ENCODE results near the gene UROC1.

The UROC1 gene

DNA sequence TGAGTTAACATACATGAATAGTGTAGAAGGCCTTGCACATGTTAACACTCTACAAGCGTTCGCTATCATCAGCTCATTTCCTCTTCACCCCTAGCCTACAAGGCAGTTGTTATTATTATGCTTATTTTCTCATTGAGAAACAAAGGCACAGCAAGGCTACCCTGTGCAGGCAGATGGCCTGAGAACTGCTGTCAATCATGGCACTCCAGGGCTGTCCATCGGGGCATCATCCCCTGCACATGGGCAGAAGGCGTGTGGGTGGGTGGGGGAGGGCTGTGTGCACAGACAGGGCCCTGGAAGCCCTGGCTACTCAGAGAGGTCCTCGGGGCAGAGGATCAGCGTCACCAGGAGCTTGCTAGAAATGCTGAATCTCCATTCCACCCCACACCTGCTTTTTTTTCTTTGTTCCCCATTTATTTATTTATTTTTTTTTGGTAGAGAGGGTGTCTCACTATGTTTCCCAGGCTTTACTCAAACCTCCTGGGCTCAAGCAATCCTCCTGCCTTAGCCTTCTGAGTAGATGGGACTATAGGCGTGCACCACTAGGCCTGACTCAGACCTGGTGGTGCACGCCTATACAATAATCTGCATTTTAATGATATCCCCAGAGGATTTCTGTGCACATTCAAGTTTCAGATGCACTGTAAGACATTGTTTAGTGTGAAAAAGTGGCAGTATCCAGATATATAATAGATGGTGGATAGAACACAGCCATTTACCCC lies 32.2 kb downstream of the UROC1 start:
- no peak overlapping the region for H3K4me3 ChIP-seq (ENCODE audit: low read depth, low read length)
- no peak for DNase-seq (ENCODE audit: low read depth)

DNA sequence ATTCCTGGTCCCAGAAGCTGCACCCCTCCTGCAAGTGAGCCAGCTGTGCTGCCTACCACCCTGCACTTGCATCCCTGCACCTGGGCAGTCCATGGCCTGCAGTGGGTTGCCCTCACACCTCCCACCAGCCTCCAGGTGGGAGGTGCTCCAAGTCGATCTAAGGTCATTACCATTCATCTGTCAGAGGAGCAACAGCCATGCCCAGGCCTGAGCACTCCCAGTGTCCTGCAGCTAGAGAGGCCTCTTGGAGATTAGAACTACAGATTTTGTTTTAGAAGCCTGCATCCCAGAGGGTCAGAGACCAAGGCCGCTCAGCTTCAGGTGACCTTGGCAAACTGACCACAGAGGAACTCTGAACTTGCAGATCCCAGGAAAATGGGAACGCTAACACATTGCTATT lies 32.9 kb downstream of the UROC1 start:
- no peak overlapping the region for H3K4me3 ChIP-seq (ENCODE audit: low read depth, low read length)
- DNase-seq (ENCODE audit: low read depth): no peak

DNA sequence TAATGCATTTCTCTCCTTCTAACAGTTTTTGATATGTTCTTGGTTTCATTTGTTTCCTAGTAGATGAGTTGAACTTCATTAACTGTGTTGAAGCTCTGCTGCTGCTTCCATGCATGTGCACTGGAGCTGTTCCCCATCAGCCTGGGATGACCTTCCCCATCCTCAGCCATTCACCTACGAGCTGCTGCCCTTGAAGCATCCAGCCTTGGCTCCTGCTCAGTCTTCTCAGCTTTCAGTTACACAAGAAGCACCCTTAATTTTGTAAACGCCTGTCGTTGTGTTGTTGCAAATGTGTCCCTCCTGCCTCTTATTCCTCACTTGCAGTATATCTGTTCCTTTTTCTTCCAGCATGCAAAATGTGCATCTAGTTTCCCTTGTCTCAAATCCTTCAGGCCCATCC lies 33.4 kb downstream of the UROC1 start:
- no peak overlapping the region for H3K4me3 ChIP-seq (ENCODE audit: low read depth, low read length)
- no peak for DNase-seq (ENCODE audit: low read depth)

DNA sequence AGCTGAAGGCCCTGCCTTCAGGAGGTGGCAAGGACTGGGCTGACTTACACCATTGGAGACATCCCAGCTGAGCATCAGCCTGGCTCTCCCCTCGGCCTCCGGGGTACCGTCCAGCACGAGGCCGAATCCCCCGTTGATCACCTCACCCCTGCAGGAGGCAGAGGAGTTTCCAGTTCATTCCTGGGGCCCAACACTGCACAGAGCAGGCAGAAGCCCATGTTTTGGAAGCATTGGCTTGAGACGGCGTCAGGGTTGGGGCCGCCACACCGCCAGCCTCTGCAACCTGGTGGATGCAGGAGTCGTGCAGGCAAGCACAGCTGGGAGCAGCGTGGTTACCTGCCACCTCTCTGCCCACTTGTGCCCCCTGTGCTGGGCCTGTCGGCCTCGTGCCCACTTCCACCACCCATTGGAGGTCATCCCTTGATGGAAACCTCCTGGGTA lies 34.2 kb downstream of the UROC1 start:
- no peak overlapping the region for H3K4me3 ChIP-seq (ENCODE audit: low read depth, low read length)
- no peak for DNase-seq (ENCODE audit: low read depth)

DNA sequence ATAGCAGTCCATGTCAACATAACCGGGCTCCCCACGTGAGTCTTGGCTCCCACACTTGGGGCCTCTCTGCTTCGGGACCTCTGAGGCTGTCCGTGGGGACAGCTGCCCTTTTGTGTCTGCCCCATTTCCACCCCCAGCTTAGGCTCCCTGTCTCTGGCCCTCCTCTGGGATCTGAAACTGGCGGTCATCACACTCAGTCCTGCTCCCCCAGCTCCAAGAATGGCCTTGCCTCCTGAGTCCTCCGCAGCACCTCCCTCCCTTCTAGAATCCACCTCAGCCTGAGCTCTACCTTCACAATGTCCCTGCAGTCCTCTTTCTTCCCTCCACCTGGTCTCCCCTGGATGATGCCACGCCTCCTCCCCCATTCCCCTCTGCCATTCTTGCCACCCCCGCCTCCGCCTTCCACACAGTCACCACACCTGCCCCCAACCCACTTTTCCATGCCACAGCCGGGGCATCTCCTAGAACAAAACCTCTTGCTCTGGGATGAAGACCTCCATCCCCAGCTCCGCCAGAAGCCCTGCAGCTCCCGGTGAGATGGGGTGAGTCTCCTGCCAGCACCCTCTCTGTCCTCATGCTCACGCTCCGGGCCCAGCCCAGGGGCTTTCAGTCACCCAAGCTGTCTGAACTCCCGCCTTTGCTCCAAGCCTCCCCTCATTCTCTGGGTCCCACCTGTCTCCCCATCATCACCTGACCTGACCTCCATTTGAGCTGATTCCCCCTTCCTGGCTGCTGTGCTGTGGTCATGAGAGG lies 34.9 kb downstream of the UROC1 start:
- H3K4me3 ChIP-seq (ENCODE audit: low read depth, low read length): no peak overlapping the region
- DNase-seq (ENCODE audit: low read depth): no peak

DNA sequence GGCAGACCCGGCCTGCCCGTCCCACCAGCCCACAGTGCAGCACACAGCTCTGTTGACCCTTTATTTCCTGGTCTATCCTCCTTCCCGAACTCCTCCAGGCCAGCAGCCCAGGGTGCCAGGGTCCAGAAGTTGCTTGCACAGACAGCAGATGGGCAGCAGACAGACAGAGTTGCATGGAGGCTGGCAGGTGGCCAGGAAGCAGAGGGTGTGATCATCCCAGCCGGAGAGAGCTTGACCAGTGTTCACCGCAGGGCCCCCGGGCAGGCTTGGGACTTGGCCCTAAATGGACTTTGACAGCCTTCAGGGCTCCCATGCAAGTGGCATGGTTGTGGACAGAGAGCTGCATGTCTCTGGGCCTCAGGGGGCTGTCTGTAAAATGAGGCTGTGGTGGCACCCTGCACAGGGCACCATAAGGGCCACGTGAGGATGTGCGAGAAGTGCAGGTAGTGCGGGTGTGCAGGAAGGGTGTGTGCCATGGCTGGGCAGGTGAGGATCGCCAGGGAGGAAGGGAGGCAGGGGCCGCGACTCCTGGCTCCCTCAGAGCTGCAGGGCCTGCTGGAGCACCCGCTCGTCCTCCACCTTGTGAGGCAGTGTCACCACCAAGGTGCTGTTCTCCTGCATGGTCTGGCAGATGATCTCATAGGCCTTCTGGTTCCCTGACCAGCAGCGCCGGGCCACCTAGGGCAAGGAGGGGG lies 35.6 kb downstream of the UROC1 start:
- no peak overlapping the region for H3K4me3 ChIP-seq (ENCODE audit: low read depth, low read length)
- DNase-seq (ENCODE audit: low read depth): no peak

DNA sequence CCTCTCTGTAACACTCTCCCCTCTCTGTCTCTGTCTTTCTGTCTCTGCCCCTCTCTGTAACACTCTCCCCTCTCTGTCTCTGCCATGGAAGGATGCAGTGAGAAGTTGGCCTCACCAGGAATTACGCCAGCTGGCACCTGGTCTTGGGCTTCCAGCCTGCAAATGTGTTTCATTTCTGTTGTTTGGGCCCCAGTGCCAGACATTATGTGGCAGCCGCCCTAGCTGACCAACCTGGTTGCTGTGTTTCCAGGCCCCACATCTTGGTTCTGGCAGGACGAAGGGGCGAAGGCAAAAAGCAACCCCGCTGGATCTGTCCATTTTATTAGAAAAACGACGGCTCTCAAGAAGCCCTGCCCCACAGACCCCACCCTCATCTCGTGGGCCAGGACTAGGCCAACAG lies 36.7 kb downstream of the UROC1 start:
- H3K4me3 ChIP-seq (ENCODE audit: low read depth, low read length): no peak overlapping the region
- DNase-seq (ENCODE audit: low read depth): no peak

DNA sequence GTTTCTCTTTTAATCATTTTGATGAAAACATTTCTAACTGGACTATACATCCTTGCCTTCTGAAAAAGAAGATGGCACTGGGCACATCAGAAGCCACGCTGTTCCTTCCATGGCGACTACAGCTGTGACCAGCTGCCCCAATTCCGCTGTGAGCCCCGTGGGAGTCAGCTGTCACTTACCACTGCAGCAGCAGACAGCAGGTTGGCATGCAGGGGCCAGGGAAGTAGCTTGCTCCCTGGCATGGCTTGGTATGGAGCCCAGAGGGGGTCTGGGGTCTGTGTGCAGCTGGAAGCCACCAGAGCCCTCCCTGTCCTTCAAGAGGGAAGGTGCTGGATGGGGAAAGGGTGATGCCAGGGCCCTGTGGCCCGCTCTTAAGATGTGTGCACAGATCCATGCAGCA lies 37.4 kb downstream of the UROC1 start:
- DNase-seq (ENCODE audit: low read depth): no peak
- H3K4me3 ChIP-seq (ENCODE audit: low read depth, low read length): no peak overlapping the region

DNA sequence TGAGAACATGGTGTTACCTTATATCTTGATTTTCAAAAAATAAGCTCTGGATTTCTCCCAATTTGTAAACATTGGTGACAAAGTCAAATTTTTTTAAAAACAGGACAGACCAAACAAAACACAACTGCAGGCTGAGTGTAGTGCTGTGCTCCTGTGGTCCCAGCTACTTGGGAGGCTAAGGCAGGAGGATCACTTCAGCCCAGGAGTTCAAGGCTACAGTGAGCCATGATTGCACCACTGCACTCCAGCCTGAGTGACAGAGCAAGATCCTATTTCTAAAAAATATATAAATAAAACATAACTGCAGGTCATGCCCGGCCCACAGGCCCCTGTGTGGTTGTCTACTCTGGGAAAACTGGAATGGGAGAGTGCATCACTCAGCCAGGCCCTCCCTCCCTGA lies 37.9 kb downstream of the UROC1 start:
- no peak for DNase-seq (ENCODE audit: low read depth)

DNA sequence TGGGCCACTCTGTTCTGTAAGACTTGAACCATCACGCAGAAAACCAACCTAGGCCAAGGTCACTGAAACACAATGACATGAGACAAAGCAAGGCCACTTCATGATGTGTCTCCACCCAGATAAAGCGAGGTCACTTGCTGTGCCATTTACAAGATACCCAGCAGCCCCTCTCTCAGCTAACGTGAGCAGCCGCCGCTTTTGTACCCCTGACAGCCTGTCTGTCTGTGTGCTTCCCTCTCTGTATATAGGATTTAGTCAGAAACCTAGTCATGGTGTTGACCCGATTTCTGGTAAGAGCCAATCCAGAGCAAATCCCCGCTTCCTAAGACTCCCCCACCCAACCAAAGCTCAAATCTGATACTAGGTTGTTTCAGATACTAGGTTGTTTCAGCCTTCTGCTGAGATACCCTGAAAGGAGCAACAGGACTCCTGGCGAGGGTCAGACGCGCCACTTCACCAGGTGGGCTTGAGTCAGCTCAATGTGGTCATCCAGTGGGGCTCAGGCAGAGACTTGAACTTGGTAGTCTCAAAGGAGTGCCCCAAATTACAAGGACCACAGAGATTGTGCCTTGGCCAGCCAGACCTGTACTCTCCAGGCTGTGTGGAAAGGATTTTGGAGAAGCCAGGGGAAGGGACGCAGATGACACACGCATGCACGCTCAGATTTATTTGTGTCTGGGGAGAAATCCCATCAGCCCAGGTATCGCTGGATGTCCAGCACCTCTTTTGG lies 38.8 kb downstream of the UROC1 start:
- H3K4me3 ChIP-seq (ENCODE audit: low read depth, low read length): no peak overlapping the region
- no peak for DNase-seq (ENCODE audit: low read depth)

More for the DNA sequence above, 37.9 kb downstream of the UROC1 start:
- H3K4me3 ChIP-seq (ENCODE audit: low read depth, low read length): no peak overlapping the region

DNA sequence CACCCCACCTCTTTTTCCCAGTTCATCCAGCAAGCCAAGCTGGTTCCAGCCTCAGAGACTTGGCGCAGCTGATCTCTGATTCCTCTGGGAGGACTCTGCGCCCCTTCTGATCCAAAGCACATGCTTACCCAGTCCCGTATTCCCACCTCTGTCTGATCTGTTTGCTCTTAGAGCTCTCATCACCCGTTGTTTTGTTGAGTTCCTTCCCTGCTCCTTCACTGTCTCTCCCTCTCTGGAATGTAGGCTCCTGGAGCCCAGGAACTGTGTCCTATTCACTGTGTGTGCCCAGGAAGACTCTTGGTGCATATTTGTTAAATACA lies 40.6 kb downstream of the UROC1 start:
- no peak overlapping the region for H3K4me3 ChIP-seq (ENCODE audit: low read depth, low read length)

DNA sequence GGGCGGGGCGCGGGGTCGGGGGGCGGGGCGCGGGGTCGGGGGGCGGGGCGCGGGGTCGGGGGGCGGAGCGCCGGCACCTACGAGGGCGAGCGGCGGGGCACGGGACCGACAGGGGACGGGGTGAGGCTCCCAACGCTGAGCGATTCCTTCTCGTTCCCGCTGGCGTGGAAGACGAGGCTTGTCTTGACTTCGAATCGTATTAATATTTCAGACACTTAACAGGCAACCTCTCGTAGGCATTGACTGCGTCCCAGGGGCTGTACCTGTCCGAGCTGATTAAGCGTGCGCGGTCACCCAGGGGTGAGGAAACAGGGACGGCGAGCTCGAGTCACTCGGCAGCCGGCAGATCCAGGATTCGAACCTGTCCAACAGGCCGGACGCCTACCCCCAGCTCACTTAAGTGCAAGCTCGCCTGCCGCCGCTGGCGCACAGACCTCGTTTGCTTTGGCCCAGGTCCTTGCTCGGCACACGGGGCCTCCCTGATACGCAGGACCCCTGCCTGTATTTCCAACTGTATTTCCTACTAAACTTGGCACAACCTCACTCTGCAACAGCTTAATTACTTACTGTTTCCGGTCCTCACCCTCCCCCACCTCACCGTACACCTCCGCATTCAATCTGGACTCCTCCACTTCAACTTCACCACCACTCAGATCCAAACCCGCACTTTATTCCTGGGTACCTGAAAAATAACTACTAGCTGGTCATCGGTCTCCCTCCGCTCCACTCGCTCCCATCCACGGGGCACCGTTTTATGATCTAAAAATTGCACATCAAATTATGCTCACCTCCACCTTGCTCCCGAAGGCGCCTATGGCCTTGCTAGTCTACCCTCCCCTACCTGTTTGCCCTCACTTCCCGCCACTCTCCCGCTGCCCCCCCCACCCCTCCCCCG lies 41.2 kb downstream of the UROC1 start:
- H3K4me3 ChIP-seq (ENCODE audit: low read depth, low read length): peak overlapping the region; percentile 70
- no peak for DNase-seq (ENCODE audit: low read depth)

More for the DNA sequence above, 40.6 kb downstream of the UROC1 start:
- DNase-seq (ENCODE audit: low read depth): no peak

DNA sequence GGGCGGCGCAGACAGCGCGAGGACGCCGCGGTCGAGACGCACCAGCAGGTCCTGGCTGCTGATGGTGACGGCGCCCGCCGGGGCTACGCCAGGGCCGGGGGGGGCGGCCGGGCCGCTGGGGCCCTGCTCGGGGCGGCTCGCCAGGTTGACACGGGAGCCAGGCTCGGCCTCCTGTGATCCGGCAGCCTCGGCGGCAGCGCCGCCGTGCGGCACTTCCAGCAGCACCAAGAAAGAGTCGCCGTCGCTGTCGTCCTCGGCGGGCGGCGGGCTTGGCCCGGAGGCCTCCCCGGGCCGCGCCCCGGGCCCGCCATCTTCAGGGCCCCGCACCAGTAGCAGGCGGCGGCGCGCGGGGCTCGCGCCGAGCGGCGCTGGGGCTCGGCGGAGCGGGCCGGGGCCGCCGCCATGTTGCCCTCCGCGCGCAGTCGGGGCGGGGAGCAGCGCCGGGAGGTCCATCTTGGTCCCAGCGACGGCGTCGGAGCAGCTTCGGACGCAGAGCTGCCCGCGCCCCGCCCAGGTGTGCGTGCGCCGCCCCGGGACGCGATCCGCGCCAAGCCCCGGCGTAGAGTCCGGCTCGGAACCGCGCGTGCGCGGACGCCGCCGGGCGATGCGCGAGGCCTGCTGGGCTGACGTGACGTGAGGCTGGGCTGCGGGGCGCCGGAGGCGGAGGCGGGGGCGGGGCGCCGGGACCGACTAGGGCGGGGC lies 42.0 kb downstream of the UROC1 start, which contains the start of gene ZXDC:
Gene ZXDC (minus strand): TSS at position 479 of the 702 bp plus-strand sequence. CDS start 26 bp downstream, at position 453.
- peak within 1 kb of the TSS; percentile 80 for H3K4me3 ChIP-seq (ENCODE audit: low read depth, low read length)

DNA sequence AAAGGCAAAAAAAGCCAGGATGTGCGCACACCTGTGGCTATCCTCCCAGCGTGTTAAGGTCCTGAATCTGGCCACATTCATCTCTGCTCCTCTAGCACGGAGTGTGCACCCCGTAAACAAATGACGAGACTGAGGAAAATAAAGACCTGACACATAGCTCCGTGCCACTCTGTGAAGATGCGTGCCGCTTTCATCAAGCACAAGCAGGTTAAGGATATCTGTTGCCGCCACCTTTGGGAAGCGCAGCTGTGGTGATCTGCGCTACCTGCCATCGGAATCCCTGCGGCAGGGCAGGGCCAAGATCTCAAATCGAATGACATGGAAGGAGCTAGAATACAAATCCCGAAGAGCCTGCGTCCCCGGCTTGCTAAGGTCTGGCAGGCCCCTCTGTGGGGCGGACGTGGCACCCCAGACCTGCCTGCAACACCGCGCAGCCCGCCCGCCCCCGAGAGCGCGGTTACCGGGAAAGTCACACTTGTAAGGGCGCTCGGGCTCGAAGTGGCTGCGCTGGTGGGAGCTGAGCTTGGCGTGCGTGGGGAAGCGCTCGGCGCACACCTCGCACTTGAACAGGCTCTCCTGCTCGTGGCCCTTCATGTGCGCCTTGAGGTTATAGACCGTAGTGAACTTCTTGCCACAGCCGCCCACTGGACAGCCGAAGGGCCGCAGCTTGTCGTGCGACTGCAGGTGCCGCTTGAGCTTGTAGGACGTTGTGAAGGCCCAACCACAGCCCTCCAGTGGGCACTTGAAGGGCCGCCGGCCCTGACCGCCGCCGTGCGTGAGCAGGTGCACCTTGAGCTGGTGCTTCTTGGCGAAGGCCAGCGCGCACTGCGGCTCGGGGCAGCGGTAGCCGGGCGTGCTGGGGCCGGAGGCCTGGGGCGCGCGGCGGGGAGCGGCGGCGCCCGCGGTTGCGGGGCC lies 42.8 kb downstream of the UROC1 start:
- DNase-seq (ENCODE audit: low read depth): no peak

More for the DNA sequence above, 42.0 kb downstream of the UROC1 start, which contains the start of gene ZXDC:
- peak; percentile 77 for DNase-seq (ENCODE audit: low read depth)

DNA sequence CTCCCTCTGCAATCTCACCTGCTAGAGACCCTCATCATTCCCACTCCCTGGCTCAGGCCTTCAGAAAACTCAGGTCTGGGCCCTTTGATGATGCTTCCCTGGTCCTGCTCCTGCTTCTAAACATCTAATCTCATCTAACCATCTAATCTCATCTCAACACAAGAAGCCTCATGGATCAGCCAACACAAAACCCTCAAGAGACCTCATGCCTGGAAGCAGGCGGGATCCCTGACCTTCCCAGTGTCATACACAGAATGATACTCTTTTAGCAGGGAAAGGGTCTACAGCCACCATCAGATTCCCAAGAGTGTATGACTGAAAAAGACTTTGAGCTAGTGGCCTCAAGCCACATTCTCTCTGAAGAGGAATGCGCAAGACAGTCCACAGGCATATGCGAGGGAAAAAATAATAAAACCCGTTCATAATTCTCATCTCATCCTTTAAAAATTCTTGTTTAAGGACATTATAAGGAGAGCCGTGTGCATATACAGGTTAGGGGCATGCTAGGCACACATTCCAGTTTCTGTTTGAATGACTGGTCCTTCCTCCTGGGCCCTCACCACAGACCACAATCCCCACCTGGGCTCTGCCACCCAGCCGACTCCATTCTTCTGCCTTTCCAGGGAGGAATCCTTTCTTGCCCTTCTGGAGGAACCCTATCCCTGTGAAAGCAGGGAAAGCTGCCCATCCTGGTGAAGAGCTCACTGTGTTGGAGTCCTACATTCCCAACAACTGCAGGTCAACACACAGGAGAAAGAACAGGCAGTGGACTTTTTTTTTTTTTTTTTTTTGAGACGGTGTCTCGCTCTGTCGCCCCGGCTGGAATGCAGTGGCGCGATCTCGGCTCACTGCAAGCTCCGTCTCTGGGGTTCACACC lies 44.0 kb downstream of the UROC1 start:
- H3K4me3 ChIP-seq (ENCODE audit: low read depth, low read length): no peak overlapping the region
- DNase-seq (ENCODE audit: low read depth): no peak

More for the DNA sequence above, 42.8 kb downstream of the UROC1 start:
- H3K4me3 ChIP-seq (ENCODE audit: low read depth, low read length): peak overlapping the region; percentile 80

DNA sequence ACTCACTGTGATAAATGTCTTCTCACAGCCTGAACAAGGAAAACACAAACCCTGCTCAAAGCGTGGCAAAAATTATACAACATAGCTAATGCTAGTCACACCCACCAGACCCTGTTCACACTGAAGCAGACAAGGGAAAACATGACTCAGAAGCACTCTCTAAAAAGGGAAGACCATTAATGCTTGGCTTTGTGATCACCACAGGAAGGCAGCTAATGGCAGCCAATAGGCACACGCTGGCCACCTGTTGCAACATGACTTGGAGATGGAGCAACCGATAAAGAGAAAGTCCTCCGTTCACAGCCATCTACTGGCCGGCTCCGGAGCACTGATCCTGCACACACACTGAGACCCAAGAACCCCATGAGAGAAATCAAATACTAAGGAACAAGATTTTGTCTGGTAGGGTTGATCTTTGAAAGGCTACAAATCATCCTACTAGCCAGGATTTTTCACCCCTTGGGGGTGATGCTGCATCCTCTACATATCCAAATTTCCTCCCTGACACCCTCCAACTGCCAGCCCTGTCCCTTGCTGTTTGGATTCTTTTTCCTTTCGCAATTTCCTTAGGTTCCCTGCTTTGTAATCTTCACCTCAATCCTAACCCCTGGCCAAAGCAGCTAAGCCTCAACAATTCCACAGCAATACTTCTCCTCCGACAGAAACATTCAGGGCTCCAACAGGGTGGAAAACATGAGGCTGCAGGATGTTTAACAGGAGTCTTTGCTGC lies 45.1 kb downstream of the UROC1 start:
- no peak overlapping the region for H3K4me3 ChIP-seq (ENCODE audit: low read depth, low read length)
- peak; percentile 41 for DNase-seq (ENCODE audit: low read depth)
